ENCODE measurements around the gene FAM177B.

FAM177B gene

DNA sequence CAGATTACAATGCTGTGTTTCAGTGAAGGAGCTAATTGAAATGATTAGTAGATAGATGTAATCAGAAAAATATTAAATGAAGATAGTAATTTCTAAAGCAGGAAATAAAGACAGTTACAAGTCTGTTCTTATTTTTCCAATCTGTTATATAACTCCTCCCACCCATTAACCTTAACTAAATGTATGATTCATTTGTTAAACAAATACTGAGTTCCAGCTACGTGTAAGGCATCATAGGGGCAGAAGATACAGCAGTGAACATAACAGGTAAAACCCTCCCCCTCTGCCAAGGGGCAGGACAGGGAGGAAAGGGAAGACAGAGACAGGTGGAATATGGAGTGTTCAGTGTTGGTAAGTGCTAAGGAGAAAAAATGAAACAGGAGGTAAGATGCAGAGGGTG, at the start of gene FAM177B:
FAM177B (plus strand) TSS at position 231 of the 400 bp plus-strand sequence. CDS start 9,344 bp downstream, outside the sequence.
- no peak for DNase-seq

DNA sequence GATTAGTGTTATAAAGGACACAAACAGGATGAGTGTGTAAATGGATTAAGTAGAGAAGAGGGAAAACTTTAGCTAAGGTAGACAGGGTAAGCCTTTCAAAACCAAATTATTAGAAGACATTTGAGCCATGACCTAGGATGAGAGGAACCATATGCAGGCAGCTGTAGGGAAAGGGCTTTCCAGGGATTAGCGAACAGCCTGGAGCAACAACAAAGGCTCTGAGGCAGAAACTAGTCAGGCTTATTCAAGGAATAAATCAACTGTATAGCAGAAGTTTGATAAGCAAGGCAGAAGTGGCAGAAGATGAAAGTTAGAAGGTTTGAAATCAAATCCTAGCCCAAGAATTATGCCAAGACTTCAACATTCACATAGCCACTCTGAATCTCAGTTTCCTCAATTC, 46.0 kb upstream of the FAM177B start:
- DNase-seq: no peak

GRCh38 chr1:222694927-222695326, 42.1 kb upstream of the FAM177B start:
- no peak for DNase-seq

DNA sequence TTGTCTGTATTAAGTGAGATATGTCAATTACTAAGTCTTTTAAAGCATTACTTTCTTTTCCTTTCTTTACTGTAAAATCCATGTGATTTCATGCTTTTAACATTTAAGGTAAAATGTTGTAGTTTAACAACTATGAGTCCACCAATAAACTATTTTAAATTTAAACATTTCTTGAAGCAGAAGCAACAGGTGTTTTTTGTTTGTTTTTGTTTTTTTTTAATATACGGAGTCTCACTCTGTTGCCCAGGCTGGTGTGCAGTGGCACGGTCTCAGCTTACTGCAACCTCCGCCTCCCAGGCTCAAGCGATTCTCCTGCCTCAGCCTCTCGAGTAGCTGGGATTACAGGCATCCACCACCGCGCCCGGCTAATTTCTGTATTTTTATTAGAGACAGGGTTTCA, 40.3 kb upstream of the FAM177B start:
- no peak for DNase-seq

GRCh38 chr1:222697203-222697602, 39.8 kb upstream of the FAM177B start:
- no peak for DNase-seq

- DNase-seq: no peak
Observed at GRCh38 chr1:222697826-222698225, 39.2 kb upstream of the FAM177B start.

DNA sequence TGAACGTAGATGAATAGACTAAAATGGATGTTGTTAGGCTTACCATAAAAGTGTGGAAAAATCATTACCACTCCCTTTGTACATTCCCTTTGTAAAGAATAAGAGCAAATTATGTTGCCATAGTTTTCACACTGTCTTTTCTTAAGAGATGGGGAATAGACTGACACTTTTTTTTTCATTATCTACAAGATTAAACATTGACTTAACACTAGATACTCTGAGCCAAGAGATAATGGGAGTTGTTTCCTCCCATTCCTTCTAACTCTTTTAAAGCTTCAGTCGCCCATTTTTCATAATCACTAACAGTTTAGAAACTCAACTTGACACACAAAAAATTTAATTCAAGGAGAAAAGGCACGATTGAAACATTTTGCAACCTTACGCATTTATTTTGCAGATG, 34.8 kb upstream of the FAM177B start:
- no peak for DNase-seq

GRCh38 chr1:222704260-222704659, 32.7 kb upstream of the FAM177B start:
- no peak for DNase-seq

DNA sequence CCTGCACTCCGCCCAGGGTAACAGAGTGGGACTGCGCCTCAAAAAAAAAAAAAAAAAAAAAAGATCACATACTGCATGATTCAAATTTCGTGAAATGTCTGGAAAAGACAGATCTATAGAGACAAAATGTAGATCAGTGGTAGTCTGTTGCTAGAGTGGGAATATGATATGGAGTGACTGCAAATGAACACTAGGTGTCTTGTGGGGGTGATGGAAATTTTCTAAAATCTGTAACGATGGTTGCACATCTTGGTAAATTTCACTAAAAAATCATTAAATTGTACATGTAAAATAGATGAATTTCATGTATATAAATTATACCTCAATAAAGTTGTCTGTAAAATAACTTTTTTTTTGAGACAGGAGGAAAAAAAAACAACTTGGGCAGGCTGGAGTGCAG, 30.2 kb upstream of the FAM177B start:
- no peak for DNase-seq

DNA sequence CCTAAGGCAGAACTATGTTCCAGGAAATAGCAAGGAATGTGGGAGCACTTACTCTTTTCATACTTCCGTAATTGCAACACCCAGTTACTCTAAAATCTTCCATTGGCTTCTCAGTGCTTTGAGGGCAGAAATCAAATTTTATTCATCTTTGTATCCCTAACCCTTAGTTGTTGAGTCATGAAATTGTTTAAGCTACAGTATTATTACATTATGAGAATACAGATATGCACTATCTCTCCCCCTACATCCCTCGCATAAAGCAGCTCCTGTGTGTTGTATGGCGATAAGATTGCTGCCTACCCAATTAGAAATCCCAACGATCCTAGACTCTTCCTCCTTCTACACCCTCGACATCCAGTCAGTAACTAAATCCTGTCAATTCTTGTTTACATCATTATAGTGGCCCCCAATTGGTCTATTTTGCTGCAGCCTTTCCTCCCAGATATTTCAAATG, 27.3 kb upstream of the FAM177B start:
- DNase-seq: no peak

- peak; percentile 48 for DNase-seq
Observed at GRCh38 chr1:222711319-222712252, 25.4 kb upstream of the FAM177B start.

- DNase-seq: peak; percentile 84
Observed at GRCh38 chr1:222712253-222713090, 24.5 kb upstream of the FAM177B start, which contains the start of the genes AIDA and BROX. TSS of gene AIDA (minus strand) at chr1:222712491. CDS start at chr1:222712317, 174 bp downstream. TSS of gene BROX (plus strand) at chr1:222712564. CDS start at chr1:222715700, 3,136 bp downstream.

GRCh38 chr1:222713091-222713961, 23.7 kb upstream of the FAM177B start:
- peak; percentile 97 for DNase-seq

DNA sequence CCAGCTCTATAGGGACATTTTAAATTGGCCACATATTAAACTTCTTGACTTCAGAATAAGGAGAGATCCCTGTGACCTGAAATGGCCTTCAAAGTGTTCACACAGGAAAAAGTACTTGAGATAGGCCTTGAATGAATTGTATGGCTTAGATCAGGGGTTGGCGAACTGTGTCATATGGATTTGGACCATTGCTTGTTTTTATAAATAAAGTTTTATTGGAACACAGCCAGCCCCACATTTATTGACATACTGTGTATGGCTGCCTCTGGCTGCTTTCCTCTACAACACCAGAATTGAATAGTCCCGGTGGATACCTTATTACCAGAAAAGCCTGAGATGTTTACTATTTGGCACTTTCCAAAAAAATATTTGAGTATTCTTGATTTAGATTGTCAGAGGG, 20.6 kb upstream of the FAM177B start:
- no peak for DNase-seq

DNA sequence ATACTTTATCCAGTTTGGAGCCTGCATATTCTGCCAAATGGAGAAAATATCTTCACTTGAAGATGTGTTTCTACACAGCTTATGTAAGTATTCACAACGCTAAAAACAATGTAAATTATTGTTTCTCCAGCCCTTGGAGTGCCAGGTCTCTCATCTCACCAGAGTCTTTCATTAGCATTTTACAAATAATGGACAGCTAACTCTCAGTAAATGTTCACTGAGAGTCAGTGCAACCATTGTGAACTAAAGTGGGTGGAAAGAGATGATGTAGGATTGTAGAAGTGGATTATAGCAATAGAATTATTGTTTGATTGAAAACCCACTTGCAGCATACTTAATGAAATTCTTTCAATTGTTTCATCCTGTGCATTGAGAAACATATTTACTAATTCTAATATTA, 8.3 kb upstream of the FAM177B start:
- DNase-seq: no peak

DNA sequence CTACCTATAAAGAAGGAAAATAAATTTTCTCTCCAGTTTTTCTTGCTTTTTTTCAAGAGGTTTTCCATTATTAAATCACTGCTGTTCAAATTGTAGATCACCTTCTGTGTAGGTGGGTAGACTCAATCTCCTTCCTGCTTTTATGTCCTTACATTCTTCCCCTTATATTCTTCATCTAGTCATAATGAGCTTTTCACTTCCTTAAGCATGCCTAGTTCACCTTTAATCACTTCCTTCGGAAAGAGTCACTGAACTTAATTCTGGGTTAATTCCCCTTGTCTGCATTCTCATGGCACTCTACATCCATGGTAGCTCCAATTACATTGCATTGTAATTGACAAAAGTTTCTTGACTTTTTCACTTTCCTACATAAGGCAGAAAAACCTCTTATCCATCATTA, 6.1 kb upstream of the FAM177B start:
- DNase-seq: no peak

GRCh38 chr1:222732216-222733159, 4.5 kb upstream of the FAM177B start:
- DNase-seq: no peak

- DNase-seq: no peak
Observed at GRCh38 chr1:222734740-222735139, 2.3 kb upstream of the FAM177B start.

- no peak for DNase-seq
Observed at GRCh38 chr1:222736470-222736869, 532 bp upstream of the FAM177B start.

- DNase-seq: no peak
Observed at GRCh38 chr1:222739465-222739864, 2.5 kb downstream of the FAM177B start.

- no peak for DNase-seq
Observed at GRCh38 chr1:222739929-222740328, 2.9 kb downstream of the FAM177B start.

Measured in DMS153 (cell line).